Fibroblast of the aortic adventitia (primary cell): ENCODE results near the gene ARHGEF39. TPM values are rescaled to one million over a fixed set of nuclear protein-coding genes. Genes with fewer than 3 reads are reported as not detected.

Experiments used
- DNase-seq: peaks from one replicate; pipeline ENCODE4 v3.0.0-alpha.2; 2010; ENCODE audit warnings: low read depth
- H3K4me3 ChIP-seq: 2 replicates; pipeline ENCODE4 v1.5.1; 2011; ENCODE audit warnings: low read depth, mild to moderate bottlenecking, control low read depth, low read length, moderate library complexity
- CTCF ChIP-seq: IDR thresholded peaks from 2 replicates; pipeline ENCODE4 v1.5.1; 2011; ENCODE audit warnings: mild to moderate bottlenecking, low read length, control low read depth, inconsistent platforms; ENCODE audit not compliant: insufficient read depth
- total RNA-seq: library from RNA; depleted of rRNA; stranded (reverse); fragments of >200 nt; gene quantifications from 2 replicates; pipeline ENCODE4 v1.2.3, GENCODE V29; 2012; ENCODE audit warnings: low replicate concordance

Gene ARHGEF39
- total RNA-seq, 1 donor: 3.9 TPM

- no peak for TF ChIP-seq CTCF
- DNase-seq: no peak
- no peak overlapping the region for H3K4me3 ChIP-seq
Observed at GRCh38 chr9:35708146-35708545, 43.2 kb upstream of the ARHGEF39 start.

DNA sequence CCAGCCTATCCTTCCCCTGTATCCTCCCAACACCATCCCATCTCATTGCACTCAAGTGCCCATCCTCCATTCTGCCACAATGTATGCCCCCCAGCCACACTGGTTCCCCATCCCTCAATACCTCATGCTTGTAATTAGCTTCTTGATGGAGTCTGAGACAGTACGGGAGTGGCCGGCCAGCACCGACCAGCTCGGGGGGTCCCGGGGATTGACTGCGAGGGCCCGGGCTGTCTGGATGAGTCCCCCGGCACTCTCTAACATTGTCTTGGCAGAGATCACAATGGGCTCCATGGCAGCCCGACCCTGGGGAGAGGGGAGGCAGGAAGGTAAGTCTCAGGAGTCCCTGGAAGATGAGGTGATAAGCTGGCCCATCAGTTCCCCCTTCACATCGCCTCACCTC, 42.0 kb upstream of the ARHGEF39 start:
- no peak for DNase-seq

GRCh38 chr9:35705836-35706430, 40.9 kb upstream of the ARHGEF39 start:
- H3K4me3 ChIP-seq: no peak overlapping the region
- DNase-seq: no peak
- TF ChIP-seq CTCF: no peak

More for the DNA sequence above, 42.0 kb upstream of the ARHGEF39 start:
- TF ChIP-seq CTCF: no peak
- H3K4me3 ChIP-seq: no peak overlapping the region

- no peak for TF ChIP-seq CTCF
- H3K4me3 ChIP-seq: no peak overlapping the region
- DNase-seq: no peak
Observed at GRCh38 chr9:35705372-35705771, 40.4 kb upstream of the ARHGEF39 start.

DNA sequence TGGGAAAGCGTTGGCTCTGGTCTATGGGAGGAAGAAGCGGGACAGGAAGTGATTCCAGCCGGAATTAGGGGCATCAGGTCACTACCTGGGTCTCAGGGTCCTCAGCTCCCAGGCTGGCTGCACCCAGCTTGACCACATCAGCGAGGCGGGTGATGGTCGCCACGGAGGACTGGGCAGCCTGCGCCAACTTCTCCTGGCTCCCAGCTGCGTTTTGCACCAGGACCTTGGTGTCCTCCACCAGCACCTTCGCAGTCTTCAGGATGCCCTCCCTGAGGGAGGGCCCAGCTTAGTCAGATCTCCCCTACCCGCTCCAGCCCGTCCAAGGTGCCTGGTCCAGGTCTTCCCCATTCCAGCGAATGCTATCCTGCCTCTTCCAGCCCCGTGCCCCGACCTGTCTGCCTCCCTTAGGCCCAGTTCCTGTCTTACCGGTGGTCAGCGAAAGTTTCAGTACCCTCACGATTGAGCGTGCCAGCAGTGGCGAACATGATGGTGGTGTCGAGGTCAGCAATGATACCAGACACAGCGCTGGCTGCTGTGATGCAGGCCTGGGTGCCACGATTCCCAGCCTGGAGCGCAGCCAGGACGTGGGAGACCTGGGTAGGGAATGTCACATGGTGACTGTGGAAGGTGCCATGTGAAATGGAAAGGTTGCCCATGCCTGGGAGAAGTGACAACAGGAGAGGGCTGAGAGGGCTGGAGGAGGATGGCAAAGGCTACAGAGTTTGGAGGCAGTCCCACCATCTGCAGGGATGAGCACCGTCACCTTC, 39.1 kb upstream of the ARHGEF39 start:
- H3K4me3 ChIP-seq: no peak overlapping the region
- TF ChIP-seq CTCF: no peak
- DNase-seq: no peak

- H3K4me3 ChIP-seq: no peak overlapping the region
- no peak for DNase-seq
- no peak for TF ChIP-seq CTCF
Observed at GRCh38 chr9:35702696-35703095, 37.7 kb upstream of the ARHGEF39 start.
